Nephron progenitor cell (in vitro differentiated cells): ENCODE results near the gene TBC1D22A.

ENCODE experiments used
- DNase-seq: peaks from one replicate; pipeline ENCODE4 v3.0.0; 2021
- H3K27ac Mint-ChIP-seq: 2 replicates; pipeline ENCODE4 v1.8.0; 2021; ENCODE audit warnings: mild to moderate bottlenecking, moderate library complexity, mixed read lengths
- H3K27me3 Mint-ChIP-seq: 2 replicates; pipeline ENCODE4 v1.8.0; 2021; ENCODE audit warnings: mild to moderate bottlenecking, low read depth, mixed read lengths; ENCODE audit not compliant: poor library complexity
- H3K36me3 Mint-ChIP-seq: 2 replicates; pipeline ENCODE4 v1.8.0; 2021; ENCODE audit warnings: low read depth, mixed read lengths
- H3K4me1 Mint-ChIP-seq: 2 replicates; pipeline ENCODE4 v1.8.0; 2021; ENCODE audit warnings: mixed read lengths
- H3K4me3 Mint-ChIP-seq: 2 replicates; pipeline ENCODE4 v1.8.0; 2021; ENCODE audit warnings: mild to moderate bottlenecking, moderate library complexity, mixed read lengths
- H3K9me3 Mint-ChIP-seq: 2 replicates; pipeline ENCODE4 v1.8.0; 2021; ENCODE audit warnings: mild to moderate bottlenecking, moderate library complexity, mixed read lengths
- CTCF ChIP-seq: fragments of 200-600 bp; sonication (generic); IDR thresholded peaks from 2 replicates; pipeline ENCODE4 v1.5.0; 2021; ENCODE audit warnings: antibody characterized with exemption

TBC1D22A gene

GRCh38 chr22:47036352-47036751 lies 273.9 kb downstream of the TBC1D22A start:
- H3K4me3 Mint-ChIP-seq, result no peak overlapping the region
- no peaks in the 10 kb centered on the region for H3K9me3 Mint-ChIP-seq
- H3K4me1 Mint-ChIP-seq, result peaks cover 54% of the 10 kb centered on the region
- H3K36me3 Mint-ChIP-seq, result peaks cover 11% of the 10 kb centered on the region
- no peak overlapping the region for H3K27ac Mint-ChIP-seq
- no peak for DNase-seq
- TF ChIP-seq CTCF, result no peak
- peaks cover 4% of the 10 kb centered on the region for H3K27me3 Mint-ChIP-seq

DNA sequence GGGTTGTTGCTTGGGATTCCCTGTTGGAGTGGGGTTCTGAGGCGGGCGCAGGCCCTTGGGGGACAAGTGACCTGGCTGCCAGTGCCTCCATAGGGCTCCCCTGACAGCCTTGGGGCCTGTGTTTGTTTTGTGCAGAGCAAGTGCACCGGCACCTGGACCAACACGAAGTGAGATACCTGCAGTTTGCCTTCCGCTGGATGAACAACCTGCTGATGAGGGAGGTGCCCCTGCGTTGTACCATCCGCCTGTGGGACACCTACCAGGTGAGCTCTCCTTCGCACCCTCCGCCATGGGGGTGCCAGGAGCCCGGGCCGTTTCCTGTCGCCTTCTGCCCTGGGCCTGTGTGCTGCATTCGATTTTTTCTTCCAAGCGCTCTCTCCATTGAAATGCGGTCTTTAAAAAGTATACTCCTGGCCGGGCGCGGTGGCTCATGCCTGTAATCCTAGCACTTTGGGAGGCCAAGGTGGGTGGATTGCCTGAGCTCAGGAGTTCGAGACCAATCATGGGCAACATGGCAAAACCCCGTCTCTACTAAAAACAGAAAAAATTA lies 274.6 kb downstream of the TBC1D22A start:
- Mint-ChIP-seq H3K9me3 (no peaks in the 10 kb centered on the region), H3K27me3 (peaks cover 4% of the 10 kb centered on the region), H3K27ac (no peak overlapping the region), H3K4me3 (no peak overlapping the region), H3K4me1 (peaks cover 54% of the 10 kb centered on the region), H3K36me3 (peaks cover 12% of the 10 kb centered on the region)
- no peak for DNase-seq
- TF ChIP-seq CTCF, result no peak

- Mint-ChIP-seq H3K9me3 (no peaks in the 10 kb centered on the region), H3K27me3 (no peaks in the 10 kb centered on the region), H3K36me3 (peaks cover 12% of the 10 kb centered on the region), H3K27ac (peak overlapping the region; percentile 82), H3K4me3 (no peak overlapping the region), H3K4me1 (peaks cover 49% of the 10 kb centered on the region)
- no peak for DNase-seq
- TF ChIP-seq CTCF, result no peak
These were observed 275.9 kb downstream of the TBC1D22A start for GRCh38 chr22:47038206-47038835.

- Mint-ChIP-seq H3K4me1 (peaks cover 53% of the 10 kb centered on the region), H3K27ac (no peak overlapping the region), H3K36me3 (peaks cover 12% of the 10 kb centered on the region), H3K27me3 (no peaks in the 10 kb centered on the region), H3K9me3 (no peaks in the 10 kb centered on the region), H3K4me3 (no peak overlapping the region)
- DNase-seq, result no peak
- no peak for TF ChIP-seq CTCF
These were observed 276.9 kb downstream of the TBC1D22A start for GRCh38 chr22:47039356-47039755.

DNA sequence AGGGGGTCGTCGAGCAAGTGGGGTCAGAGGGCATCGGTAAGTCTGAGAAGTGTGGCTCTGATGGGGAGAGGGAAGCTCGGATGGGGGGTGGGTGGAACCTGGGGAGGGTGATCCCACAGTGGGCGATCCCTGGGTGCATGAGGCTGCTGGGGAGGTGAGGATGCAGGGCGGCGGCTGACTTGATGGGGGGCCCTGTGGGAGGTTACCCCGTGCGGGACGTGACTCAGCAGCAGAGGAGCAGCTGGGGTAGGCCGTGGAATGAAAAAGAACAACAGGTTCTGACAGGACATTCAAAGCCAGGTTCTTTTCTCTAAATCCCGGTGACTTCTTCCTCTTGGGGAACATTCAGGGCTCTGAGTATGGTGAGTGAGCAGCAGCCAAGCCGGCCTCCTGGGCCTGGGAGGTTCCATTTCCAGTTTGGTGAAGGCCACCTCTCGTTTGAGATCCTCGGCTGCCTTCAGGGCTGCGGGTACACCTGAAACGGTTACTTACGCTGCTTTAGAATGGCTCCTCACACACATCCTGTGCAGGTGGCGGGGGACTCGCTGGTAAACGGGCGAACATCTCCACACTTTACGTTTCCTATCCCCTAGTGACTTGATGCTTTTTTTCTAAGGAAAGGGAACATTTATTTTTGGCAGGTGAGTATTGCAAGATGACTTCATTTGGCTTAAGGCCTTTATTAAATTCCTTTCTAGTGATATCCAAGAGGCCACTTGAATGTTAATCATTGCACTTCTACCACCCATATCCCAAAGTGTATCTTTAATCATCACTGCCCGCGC lies 278.2 kb downstream of the TBC1D22A start:
- H3K4me3 Mint-ChIP-seq, result no peak overlapping the region
- H3K36me3 Mint-ChIP-seq, result peaks cover 12% of the 10 kb centered on the region
- no peak overlapping the region for H3K27ac Mint-ChIP-seq
- no peaks in the 10 kb centered on the region for H3K27me3 Mint-ChIP-seq
- no peaks in the 10 kb centered on the region for H3K9me3 Mint-ChIP-seq
- TF ChIP-seq CTCF, result no peak
- H3K4me1 Mint-ChIP-seq, result peaks cover 53% of the 10 kb centered on the region
- DNase-seq, result no peak
